T-helper 22 cell (primary cell): ENCODE results near the gene AKT1.
"Not testable (repeated sequence)": the region's sequence is repeated elsewhere in the genome, so short reads cannot be mapped to it uniquely, and the experiment has no call there.

Source experiments
- DNase-seq: peaks from one replicate; pipeline ENCODE4 v3.0.0-alpha.2; 2020; ENCODE audit warnings: low read depth

AKT1 gene

DNA sequence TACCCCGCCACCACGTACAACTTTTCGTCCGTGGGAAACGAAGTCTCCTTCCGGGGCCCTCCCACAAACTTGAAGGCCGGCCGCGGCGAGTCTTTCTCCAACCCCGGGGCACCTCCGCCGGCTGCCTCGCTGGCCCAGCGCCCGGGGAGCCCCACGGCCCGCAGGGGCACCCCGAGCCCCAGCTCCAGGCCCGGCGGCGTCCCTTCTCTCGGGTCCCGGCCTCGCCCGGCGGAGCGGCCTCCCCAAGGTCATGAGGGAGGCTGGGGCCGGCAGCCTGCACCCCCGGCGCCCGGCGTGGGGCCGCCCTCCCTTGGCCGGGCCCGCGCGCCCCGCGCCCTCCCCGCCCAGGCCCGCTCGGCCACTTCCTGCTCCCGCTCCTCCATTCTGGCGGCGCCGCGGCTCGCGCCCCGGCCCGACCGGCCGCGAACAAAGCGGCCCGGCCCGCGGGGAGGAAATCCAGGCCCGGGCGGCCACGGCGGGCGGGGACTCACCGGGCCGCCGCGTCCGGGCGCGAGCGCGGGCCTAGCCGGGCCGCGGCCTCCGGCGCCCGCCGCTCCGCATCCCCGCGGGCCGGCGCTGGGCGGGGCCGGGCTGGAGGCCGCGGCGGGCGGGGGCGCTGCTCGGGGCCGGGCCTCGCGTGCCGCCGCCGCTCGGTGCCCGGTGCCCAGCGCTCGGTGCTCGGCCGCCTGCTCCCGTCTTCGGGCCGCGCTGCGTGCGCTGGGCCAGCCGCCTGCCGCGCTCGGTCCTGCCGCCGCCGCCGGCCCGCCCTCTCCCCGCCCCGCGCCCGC, at the start of gene AKT1:
AKT1 (minus strand) TSS at position 756 of the 788 bp plus-strand sequence. CDS start 3,105 bp downstream, outside the sequence.
- no peak for DNase-seq

- no peak for DNase-seq
Measured at GRCh38 chr14:104845033-104845666, 49.6 kb upstream of the AKT1 start.

- no peak for DNase-seq
Measured at GRCh38 chr14:104844306-104845032, 48.9 kb upstream of the AKT1 start.

DNA sequence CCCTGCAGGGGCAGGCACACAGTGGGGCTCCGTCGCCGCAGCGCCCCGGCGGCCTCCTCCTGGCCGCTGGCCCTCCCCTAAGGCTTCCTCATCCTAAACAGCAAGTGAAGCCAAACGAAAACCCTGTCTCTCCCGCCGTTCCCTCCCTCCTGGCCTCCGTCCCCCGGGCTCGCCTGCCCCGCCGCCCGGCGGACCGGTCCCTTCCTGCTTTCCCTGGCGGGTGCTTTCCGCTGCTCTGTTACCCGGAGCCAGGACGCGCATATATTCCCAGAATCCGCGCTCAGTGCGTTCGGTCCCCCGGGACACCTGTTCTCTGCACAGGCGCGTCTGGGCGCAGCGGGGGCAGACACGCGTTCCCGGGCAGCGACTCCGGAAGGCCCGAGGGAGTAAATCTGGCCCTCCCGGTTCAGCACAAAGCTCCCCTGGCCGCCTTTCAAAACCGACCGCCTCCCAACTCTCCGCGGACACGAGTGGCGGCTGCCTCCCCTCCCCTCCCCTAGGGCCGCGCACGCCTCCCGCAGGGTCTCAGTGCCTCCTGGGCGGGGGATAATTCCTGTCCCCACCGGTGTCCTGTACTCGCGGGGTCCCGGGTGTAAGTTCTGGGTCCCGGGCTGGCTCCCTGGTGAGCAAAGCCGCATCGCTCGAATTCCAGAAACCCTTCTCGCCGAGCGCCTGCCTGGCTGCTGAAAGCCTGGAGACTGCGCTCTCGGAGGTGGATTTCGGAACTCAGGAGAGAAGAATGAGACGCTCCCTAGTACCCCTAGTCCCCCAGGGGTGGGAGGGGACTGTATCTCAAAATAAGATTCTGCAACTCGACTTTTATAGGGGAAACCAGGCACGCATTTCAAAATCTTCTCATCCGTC, 48.1 kb upstream of the AKT1 start:
- no peak for DNase-seq

GRCh38 chr14:104843006-104843405, 47.5 kb upstream of the AKT1 start:
- DNase-seq = no peak

GRCh38 chr14:104841730-104842129, 46.2 kb upstream of the AKT1 start:
- DNase-seq = no peak

DNA sequence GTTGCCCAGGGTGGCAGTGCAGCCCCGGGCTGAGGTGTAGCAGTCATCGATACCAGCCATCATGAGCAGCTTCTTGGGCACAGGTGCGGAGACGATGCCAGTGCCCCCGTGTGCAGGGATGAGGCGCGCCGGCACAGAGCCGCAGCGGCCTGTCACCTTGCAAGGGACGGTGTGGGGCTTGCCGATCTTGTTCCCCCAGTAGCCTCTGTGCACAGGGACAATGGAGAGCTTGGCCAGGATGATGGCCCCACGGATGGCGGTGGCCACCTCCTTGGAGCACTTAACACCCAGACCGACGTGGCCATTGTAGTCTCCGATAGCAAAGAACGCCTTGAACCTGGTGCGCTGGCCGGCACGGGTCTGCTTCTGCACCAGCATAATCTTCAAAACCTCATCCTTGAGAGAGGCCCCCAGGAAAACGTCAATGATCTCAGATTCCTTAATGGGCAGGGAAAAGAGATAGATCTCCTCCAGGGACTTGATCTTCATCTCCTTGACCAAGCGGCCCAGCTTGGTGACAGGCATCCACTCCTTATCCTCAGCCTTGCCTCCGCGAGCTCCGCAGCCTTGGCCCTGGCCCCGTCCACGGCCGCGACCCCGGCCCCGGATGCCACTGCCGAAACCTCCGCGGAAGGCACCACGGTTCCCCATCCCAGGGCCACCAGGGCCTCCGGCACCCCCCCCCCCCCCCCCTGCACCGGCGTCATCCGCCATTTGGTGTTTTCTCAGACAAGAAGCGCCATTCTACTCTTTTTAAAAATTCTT, 40.8 kb upstream of the AKT1 start:
- DNase-seq = not testable (repeated sequence)

GRCh38 chr14:104830781-104831180, 35.2 kb upstream of the AKT1 start:
- no peak for DNase-seq

- peak; percentile 35 for DNase-seq
Measured at GRCh38 chr14:104827177-104828055, 31.9 kb upstream of the AKT1 start.

DNA sequence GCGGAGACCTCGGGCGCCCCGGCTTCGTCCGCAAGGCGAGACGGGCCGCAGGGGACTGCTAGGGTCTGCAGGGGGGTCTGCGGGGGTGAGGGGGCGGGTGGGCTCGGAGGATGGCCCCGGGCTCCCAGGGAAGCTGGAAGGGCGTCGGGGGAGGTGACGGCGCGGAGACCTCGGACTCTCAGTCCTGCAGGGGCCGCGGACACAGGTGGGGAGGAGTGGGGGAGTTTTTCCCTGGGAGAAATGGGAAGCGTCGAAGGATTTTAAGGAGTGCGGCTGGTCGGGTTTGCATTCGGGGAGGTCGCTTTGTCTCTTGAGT, 31.3 kb upstream of the AKT1 start:
- no peak for DNase-seq

GRCh38 chr14:104826189-104826860, 30.8 kb upstream of the AKT1 start:
- DNase-seq = peak; percentile 81

DNA sequence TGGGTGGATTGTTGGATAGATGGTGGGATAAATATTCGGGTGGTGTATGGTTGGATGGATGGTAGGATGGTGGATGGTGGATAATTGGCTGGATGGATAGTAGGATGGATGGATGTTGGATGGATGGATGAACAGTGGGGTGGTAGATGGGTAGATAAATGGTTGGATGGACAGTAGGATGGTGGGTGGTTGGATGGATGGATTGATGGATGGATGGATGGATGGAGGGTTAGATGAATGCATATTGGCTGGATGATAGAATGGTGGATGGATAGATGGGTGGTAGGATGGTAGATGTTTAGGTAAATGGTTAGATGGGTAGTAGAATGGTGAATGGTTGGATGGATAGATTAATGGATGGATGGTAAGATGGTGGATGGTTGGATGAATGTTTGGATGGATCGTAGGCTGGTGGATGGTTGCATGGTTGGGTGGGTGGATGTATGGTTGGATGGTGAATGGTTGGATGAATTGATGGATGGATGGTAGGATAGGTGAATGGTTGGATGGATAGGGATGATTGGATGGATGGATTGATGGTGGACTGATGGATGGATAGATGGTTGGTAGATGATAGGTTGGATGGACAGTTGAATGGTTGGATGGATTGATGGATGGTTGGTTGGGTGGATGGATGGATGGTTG, 28.9 kb upstream of the AKT1 start:
- DNase-seq = no peak

DNA sequence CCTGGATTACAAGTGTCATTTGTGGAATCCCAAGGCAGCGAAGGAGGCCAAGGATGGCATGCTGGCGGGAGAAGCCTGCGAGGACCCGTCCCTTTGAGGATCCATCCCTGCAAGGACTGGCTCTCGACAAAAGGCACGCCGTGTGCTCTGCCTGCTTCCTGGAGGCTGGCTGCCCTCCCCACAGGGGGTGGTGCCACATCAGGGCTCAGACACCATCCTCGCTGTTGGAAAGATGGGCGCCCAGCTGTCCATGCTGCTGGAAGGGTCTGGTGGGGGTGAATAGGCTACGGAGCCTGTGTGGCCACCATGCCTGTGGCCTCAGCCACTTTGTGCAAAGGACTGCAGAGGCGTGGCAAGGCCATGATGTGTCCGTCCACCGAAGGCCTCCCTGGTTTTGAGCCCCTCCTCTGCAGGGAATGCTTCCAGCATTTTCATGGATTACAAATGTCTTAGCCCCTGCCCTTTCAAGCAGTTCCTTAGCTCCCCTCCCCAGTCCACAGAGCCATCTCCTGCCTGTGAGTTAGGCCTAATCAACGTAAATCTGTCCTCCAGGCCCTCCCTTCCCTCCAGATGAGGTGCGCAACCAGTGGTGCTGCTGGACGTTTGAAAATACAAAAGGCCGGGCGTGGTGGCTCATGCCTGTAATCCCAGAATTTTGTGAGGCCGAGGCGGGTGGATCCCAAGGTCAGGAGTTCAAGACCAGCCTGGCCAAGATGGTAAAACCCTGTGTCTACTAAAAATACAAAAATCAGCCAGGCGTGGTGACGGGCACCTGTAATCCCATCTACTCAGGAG, 27.5 kb upstream of the AKT1 start:
- no peak for DNase-seq

- DNase-seq = no peak
Measured at GRCh38 chr14:104821971-104822608, 26.5 kb upstream of the AKT1 start.

DNA sequence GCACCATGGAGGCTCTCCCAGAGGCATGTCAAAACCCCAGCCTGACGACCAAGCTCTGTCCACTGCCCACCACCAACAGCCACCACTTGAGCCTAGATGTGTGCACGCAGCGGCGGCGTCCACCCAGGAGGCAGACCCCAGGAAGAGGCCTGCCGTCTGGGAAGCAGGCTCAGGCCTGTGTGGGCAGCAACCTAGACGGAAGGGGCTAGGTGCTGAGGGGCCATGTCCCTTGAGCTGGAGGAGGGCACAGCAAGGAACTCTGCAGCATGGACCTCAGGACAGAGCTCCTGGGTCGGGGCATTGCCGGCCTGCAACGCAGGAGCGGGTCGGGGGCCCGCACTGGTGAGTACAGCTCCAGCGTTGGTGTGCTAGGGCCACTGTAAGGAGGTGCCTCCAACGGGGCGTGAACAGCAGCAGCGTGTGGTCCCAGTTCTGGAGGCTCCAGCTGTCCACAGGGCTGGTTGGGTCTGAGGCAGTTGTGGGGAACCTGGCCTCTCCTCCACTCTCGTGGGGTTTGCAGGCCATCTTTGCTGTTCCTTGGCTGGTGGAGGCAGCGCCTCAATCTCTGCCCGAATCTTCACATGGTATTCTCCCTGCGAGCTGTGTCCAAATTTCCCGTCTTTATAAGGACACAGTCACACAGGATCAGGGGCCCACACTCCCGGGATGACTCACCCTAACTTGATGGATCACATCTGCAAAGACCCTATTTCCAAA, 25.8 kb upstream of the AKT1 start:
- no peak for DNase-seq

DNA sequence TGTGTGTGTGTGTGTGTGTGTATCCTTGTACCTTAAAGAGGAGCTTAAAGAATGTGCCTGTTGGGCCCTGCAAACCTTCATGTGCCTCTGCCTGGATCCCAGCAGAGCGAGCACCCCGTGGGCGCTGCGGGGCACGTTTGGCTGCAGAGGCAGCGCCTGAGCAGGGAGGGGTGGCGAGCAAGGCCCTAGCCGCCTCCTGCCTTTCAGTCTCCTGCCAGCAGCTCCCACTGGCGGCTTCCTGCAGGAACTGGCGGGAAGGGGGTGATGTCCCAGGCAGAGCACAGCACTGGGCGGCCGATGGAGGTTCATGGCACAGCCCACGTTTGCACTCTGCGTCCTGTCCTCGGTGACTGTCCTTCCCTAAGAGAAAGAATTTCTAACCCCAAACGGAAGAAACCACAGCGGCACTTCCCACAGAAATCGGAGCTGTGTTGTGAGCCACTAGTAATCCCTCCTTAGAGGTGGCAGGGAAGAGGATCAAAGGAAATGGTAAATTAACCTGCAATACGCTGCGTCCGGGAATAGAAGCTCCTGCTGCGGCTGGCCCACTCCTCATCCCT, 25.2 kb upstream of the AKT1 start:
- DNase-seq = no peak

GRCh38 chr14:104819361-104819781, 23.8 kb upstream of the AKT1 start:
- DNase-seq = no peak
